Measurements from ENCODE around the gene KRTAP9-7.
"Not testable (repeated sequence)": the region's sequence is repeated elsewhere in the genome, so short reads cannot be mapped to it uniquely, and the experiment has no call there.

KRTAP9-7 gene, protein sequence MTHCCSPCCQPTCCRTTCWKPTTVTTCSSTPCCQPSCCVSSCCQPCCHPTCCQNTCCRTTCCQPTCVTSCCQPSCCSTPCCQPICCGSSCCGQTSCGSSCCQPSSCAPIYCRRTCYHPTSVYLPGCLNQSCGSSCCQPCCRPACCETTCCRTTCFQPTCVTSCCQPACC

DNA sequence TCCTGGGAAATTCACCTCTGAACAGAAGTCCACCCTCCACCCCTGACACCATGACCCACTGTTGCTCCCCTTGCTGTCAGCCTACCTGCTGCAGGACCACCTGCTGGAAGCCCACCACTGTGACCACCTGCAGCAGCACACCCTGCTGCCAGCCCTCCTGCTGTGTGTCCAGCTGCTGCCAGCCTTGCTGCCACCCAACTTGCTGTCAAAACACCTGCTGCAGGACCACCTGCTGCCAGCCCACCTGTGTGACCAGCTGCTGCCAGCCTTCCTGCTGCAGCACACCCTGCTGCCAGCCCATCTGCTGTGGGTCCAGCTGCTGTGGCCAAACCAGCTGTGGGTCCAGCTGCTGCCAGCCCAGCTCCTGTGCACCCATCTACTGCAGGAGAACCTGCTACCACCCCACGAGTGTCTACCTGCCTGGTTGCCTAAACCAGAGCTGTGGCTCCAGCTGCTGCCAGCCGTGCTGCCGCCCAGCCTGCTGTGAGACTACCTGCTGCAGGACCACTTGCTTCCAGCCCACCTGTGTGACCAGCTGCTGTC is at the start of gene KRTAP9-7:
Gene KRTAP9-7, plus strand, starts transcription at position 51 of the 543 bp plus-strand sequence. Its CDS starts 0 bp downstream, at position 51.
- DNase-seq: not testable (repeated sequence)

DNA sequence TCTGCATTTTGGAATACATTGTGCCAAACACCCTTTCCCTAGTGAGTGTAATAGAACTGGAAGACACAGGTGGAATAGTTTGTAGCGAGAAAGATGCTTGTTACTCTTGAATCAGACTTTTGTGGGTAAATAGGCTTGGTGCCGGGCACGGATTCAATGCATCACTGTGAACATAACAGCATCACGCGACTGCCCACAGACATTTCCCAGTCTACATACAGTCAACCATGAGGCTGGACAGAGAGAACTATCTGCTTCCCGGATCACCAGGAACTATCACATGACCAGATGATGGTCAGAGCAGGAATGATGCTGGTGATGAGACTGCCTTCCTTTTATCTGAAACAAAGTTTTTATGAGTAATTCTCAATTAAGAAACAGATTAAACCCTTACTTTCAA is 49.4 kb upstream of the KRTAP9-7 start:
- no peak for DNase-seq

DNA sequence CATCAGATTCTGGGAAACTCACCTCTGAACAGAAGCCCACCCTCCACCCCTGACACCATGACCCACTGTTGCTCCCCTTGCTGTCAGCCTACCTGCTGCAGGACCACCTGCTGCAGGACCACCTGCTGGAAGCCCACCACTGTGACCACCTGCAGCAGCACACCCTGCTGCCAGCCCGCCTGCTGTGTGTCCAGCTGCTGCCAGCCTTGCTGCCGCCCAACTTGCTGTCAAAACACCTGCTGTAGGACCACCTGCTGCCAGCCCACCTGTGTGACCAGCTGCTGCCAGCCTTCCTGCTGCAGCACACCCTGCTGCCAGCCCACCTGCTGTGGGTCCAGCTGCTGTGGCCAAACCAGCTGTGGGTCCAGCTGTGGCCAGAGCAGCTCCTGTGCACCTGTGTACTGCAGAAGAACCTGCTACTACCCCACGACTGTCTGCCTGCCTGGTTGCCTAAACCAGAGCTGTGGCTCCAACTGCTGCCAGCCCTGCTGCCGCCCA is 48.9 kb upstream of the KRTAP9-7 start, which contains the start of gene KRTAP9-2:
Gene KRTAP9-2, plus strand, starts transcription at position 51 of the 498 bp plus-strand sequence. Its CDS starts 7 bp downstream, at position 58.
- DNase-seq: not testable (repeated sequence)

DNA sequence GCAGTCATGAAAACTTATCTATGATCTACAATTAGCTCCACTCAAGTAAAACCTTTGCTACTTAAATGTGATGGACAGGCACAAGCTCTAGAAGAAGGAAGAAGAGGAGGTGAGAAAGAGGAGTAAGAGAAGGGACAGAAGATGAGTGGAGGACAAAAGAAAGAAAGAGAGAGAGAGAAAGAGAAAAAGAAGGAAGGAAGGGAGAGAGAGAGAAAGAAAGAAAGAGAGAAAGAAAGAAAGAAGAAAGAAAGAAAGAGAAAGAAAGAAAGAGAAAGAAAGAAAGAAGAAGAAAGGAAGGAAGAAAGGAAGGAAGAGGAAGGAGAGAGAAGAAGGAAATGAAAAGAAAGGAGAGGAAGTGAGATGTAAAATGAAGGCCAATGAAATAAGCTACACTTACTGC is 45.4 kb upstream of the KRTAP9-7 start:
- no peak for DNase-seq

DNA sequence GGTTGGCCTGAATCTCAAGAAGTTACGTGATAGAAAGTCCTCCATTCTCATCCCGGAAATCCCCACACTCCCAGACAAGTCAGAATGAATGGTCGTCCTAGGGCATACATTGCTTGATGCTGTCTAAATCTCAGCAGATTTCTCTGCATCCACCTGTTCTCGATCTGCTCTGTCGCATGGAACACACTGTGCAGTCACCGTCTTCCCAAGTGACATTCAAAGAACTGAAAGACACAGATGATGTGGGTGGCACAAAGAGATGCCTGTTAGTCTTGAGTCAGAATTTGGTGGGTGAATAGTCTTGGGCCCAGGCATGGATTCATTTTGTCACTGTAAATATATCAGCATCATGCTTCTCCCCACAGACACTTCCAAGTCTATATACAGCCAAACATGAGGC is 43.8 kb upstream of the KRTAP9-7 start:
- DNase-seq: no peak

DNA sequence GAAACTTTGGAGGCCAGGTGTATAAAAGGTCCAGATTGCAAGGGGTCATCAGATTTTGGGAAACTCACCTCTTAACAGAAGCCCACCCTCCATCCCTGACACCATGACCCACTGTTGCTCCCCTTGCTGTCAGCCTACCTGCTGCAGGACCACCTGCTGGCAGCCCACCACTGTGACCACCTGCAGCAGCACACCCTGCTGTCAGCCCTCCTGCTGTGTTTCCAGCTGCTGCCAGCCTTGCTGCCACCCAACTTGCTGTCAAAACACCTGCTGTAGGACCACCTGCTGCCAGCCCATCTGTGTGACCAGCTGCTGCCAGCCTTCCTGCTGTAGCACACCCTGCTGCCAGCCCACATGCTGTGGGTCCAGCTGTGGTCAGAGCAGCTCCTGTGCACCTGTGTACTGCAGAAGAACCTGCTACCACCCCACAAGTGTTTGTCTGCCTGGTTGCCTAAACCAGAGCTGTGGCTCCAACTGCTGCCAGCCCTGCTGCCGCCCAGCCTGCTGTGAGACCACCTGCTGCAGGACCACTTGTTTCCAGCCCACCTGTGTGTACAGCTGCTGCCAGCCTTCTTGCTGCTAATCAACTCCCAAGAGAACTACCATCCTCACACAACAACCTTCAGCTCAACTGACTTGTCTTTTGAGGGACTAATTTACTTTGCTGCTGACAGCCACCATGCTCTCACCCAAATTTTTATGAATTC is 42.9 kb upstream of the KRTAP9-7 start, which contains the start of gene KRTAP9-3:
Gene KRTAP9-3, plus strand, starts transcription at position 51 of the 707 bp plus-strand sequence. Its CDS starts 53 bp downstream, at position 104.
- not testable (repeated sequence) for DNase-seq

DNA sequence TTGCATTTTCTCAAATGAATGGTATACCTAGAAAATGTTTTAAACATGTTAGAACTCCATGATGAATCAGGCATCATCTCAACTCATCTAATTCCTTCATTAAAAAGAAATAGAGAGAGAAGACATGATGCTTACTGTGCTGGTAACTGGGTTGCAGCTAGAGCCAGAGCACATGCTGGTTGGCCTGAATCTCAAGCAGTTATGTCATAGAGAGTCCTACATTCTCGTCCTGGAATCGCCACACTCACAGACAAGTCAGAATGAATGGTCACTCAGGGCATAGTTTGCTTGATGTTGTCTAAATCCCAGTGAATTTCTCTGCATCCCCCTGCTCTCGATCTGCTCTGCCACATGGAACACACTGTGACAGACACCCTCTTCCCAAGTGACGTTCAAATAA is 38.4 kb upstream of the KRTAP9-7 start:
- DNase-seq: not testable (repeated sequence)

DNA sequence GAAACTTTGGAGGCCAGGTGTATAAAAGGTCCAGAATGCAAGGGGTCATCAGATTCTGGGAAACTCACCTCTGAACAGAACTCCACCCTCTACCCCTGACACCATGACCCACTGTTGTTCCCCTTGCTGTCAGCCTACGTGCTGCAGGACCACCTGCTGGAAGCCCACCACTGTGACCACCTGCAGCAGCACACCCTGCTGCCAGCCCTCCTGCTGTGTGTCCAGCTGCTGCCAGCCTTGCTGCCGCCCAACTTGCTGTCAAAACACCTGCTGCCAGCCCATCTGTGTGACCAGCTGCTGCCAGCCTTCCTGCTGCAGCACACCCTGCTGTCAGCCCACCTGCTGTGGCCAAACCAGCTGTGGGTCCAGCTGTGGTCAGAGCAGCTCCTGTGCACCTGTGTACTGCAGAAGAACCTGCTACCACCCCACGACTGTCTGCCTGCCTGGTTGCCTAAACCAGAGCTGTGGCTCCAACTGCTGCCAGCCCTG is 37.5 kb upstream of the KRTAP9-7 start, which contains the start of gene KRTAP9-8:
Gene KRTAP9-8, plus strand, starts transcription at position 51 of the 489 bp plus-strand sequence. Its CDS starts 53 bp downstream, at position 104.
- not testable (repeated sequence) for DNase-seq

DNA sequence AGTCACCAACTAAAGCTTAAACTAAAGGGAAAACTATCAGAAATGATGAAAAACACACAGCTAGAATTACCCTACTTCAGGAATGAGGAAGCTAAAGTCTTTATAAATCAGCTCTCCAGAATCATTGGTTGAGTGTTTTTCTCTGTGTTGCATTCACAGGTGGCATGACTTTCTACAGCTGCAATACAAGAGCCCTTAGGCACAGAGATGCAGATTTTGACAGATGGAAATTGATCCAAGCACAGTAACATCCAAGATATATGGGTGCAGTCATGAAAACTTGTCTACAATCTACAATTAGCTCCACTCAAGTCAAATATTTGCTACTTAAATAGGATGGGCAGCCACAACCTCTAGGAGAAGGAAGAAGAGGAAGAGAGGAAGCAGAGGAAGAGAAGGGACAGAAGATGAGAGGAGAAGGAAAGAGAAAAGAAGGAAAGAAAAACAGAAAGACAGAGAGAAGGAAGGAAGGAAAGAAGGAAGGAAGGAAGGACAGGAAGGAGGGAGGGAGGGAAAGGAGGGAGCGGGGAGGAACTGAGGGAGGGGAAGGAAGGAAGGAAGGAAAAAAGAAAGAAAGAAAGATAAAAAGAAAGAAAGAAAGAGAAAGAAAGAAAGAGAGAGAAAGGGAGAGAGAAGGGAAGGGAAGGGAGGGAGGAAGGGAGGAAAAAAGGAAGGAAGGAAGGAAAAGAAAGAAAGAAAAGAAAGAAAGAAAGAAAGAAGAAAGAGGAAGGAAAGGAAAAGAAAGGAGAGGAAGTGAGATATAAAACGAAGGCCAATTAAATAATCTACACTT is 28.3 kb upstream of the KRTAP9-7 start:
- not testable (repeated sequence) for DNase-seq

DNA sequence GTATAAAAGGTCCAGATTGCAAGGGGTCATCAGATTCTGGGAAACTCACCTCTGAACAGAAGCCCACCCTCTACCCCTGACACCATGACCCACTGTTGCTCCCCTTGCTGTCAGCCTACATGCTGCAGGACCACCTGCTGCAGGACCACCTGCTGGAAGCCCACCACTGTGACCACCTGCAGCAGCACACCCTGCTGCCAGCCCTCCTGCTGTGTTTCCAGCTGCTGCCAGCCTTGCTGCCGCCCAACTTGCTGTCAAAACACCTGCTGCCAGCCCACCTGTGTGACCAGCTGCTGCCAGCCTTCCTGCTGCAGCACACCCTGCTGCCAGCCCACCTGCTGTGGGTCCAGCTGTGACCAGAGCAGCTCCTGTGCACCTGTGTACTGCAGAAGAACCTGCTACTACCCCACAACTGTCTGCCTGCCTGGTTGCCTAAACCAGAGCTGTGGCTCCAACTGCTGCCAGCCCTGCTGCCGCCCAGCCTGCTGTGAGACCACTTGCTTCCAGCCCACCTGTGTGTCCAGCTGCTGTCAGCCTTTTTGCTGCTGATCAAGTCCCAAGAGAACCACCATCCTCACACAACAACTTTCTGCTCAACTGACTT is 25.8 kb upstream of the KRTAP9-7 start, which contains the start of gene KRTAP9-4:
Gene KRTAP9-4, plus strand, starts transcription at position 51 of the 604 bp plus-strand sequence. Its CDS starts 34 bp downstream, at position 85.
- DNase-seq: not testable (repeated sequence)

DNA sequence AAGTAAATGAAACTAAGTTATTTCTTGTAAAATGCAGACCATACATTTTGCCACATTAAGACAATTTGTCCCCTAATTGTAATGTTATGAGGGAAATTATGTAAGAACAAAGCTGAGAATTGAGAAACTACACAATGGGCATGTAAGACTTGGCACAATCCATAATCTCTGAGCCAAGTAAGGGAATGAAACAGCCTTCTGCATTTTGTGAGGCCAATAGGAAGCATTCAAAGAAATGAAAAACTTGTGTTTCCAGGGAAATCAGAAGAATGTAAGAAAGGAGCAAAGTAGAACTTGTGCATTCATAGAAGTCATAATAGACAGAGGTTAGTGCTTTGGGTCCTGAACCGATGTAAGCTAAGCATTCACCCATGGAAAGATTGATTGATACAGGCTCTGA is 24.2 kb upstream of the KRTAP9-7 start:
- DNase-seq: no peak

DNA sequence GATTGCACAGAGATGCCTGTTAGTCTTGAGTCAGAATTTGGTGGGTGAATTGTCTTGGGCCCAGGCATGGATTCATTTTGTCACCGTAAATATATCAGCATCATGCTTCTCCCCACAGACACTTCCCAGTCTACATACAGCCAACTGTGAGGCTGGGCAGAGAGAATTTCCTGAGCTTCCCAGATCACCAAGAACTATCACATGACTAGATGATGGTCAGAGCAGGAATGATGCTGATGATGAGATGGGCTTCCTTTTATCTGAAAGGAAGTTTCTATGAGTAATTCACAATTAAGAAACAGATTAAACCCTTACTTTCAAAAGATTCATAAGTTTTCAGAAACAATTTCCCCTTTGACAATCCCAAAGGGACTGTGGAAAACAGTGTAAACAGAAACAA is 20.6 kb upstream of the KRTAP9-7 start:
- DNase-seq: no peak

DNA sequence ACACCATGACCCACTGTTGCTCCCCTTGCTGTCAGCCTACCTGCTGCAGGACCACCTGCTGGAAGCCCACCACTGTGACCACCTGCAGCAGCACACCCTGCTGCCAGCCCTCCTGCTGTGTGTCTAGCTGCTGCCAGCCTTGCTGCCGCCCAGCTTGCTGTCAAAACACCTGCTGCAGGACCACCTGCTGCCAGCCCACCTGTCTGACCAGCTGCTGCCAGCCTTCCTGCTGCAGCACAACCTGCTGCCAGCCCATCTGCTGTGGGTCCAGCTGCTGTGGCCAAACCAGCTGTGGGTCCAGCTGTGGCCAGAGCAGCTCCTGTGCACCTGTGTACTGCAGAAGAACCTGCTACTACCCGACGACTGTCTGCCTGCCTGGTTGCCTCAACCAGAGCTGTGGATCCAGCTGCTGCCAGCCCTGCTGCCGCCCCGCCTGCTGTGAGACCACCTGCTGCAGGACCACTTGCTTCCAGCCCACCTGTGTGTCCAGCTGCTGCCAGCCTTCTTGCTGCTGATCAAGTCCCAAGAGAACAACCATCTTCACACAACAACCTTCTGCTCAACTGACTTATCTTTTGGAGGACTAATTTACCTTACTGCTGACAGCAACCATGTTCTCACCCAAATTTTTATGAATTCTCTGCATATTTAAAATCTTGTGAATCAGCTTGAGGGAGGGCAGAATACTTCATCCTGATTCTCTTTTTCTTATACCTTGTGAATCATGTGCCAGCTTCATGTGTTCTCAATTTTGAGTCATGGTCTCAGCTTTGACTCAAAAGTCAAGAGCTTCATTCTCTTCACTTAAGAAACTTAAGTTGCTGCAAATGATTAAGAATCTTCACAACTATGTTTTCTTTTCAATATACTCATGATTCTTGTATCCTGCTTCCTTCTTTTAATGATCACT is 19.9 kb upstream of the KRTAP9-7 start, which contains the start of gene KRTAP9-9:
Gene KRTAP9-9, plus strand, starts transcription at position 4 of the 910 bp plus-strand sequence.
- not testable (repeated sequence) for DNase-seq

DNA sequence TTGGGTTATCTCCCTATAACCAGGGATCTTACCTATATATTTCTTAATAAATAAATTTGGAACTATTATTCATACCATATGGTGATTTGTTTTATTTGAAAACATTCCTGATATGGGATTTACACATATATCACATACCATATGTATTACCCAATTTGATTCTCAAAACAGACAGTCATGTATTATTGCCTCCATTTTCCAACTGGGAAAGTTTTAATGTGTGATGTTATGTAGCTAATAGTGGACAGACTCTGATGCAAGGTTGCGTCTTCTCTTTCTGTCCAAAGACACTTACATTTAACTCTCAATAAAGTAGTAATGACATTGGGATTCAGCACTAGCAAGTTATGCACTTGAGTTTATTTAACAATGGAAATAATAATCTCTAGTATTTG is 19.2 kb upstream of the KRTAP9-7 start:
- no peak for DNase-seq

DNA sequence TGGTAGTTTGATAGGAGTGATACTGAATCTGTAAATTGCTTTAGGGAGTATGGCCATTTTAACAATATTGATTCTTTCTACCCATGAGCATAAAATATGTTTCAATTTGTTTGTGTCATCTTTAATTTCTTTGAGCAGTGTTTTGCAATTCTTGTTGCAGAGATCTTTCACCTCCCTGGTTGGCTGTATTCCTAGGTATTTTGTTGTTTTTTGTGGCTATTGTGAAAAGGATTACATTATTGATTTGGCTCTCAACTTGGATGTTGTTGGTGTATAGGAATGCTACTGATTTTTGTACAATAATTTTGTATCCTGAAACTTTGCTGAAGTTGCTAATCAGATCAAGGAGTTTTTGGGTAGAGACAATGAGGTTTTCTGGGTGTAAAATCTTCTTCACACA is 17.1 kb upstream of the KRTAP9-7 start:
- no peak for DNase-seq

DNA sequence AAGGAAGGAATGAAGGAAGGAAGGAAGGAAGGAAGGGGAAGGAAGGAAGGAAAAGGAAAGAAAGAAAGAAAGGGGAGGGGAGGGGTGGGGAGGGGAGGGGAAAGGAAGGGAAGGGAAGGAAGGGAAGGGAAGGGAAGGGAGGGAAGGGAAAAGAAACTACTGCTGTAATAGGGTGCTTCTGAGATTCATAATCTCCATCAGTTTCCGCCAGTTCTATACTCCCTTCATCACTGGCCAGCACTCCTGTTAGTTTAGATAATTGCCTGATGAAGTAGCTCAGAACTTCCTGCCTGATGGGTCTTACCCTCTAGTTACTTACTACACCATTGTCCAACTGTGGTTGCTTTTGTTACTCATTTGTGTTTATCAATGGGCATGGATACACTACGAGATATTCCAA is 12.3 kb upstream of the KRTAP9-7 start:
- no peak for DNase-seq

DNA sequence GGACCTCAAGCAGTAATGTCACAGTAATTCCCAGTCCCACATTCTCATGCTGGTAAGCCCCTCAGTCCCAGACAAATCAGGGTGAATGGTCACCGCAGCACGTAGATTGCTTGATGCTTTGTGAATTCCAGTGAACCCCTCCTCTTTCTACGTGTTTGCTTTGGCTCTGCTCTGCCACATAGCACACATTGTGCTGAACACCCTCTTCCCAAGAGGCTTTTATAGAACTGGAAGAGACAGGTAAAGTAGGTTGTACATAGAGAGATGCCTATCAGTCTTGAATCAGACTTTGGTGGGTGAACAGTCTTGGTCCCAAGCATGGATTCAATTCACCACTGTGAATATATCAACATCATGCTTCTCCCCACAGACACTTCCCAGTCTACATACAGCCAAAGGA is 10.9 kb upstream of the KRTAP9-7 start:
- DNase-seq: no peak

DNA sequence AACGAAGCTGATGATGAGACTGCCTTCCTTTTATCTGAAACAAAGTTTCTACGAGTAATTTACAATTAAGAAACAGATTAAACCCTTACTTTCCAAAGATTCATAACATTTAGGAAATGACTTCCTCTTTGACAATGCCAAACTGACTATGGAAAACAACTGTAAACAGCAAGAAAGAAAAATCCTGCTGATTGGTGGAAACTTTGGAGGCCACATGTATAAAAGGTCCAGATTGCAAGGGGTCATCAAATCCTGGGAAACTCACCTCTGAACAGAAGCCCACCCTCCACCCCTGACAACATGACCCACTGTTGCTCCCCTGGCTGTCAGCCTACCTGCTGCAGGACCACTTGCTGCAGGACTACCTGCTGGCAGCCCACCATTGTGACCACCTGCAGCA is 10.4 kb upstream of the KRTAP9-7 start, which contains the start of gene KRTAP9-6:
Gene KRTAP9-6, plus strand, starts transcription at position 301 of the 400 bp plus-strand sequence. Its CDS starts 0 bp downstream, at position 301.
- no peak for DNase-seq

DNA sequence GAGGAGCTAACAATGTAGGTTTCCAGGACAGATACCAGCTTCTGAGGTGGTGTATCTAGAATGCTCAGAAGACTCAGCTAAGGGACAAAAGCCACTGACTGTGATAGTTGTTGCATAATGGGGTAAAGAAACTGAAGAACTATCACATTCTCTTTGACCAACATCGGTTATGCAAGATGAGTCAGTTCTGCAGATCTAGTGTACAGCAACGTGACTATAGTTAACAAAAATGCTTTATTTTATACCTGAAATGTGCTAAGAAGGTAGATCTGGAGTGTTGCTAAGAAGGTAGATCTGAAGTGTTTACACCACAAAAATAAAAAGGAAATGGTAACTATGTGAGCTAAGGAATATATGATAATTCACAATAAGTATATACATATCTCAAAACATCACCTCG is 7.8 kb upstream of the KRTAP9-7 start:
- no peak for DNase-seq

DNA sequence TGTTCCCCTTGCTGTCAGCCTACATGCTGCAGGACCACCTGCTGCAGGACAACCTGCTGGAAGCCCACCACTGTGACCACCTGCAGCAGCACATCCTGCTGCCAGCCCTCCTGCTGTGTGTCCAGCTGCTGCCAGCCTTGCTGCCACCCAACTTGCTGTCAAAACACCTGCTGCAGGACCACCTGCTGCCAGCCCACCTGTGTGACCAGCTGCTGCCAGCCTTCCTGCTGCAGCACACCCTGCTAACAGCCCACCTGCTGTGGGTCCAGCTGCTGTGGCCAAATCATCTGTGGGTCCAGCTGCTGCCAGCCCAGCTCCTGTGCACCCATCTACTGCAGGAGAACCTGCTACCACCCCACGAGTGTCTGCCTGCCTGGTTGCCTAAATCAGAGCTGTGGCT is 4.2 kb upstream of the KRTAP9-7 start:
- not testable (repeated sequence) for DNase-seq

DNA sequence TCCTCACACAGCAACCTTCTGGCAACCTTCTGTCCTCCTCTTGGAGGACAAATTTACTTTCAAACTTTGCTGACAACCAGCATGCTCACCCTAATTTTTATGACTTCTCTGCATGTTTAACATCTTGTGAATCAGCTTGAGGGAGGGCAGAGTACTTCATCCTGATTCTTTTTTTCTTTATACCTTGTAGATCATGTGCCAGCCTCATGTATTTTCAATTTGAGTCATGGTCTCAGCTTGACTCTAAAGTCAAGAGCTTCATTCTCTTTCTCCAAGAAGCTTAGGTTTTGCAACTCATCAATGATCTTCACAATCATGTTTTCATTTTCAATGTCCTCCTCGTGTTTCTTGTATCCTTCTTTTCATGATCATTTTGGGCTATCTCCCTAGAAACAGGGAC is 3.6 kb upstream of the KRTAP9-7 start:
- DNase-seq: no peak
